ENCODE data around the gene PRKAG2.

Gene PRKAG2

GRCh38 chr7:151785681-151785965 is 91.3 kb downstream of the PRKAG2 start:
- Histone ChIP-seq H2BK5ac (ENCODE audit: low read length) (no peak overlapping the region), H2BK120ac (ENCODE audit: low read depth, low read length) (no peak overlapping the region), H4K8ac (ENCODE audit: low read depth, low read length) (no peak overlapping the region), H2AFZ (ENCODE audit: low read length) (no peak overlapping the region), H3K9ac (ENCODE audit: low read depth, low read length, poor library complexity) (peak overlapping the region; percentile 33), H3K79me1 (ENCODE audit: low read depth, low read length) (no peaks in the 10 kb centered on the region), H3K14ac (ENCODE audit: low read length) (no peak overlapping the region), H3K27ac (replicated peaks; ENCODE audit: low read length) (no peak overlapping the region), H2AK5ac (ENCODE audit: low read depth, low read length) (peak overlapping the region; percentile 65), H3K23ac (ENCODE audit: low read depth, low read length, poor library complexity) (peak overlapping the region; percentile 25), H3K4me3 (ENCODE audit: low read length in 2 of 2) (no peak overlapping the region), H3K4ac (ENCODE audit: low read length) (no peak overlapping the region), H3K27me3 (ENCODE audit: control insufficient read depth in 3 of 3, insufficient read depth in 3 of 3, low read depth in 1 of 3, low read length in 3 of 3) (peaks cover 0 to 32% (median 5%) of the 10 kb centered on the region in 3 experiments), H2BK15ac (ENCODE audit: low read length) (peak overlapping the region; percentile 44), H3K36me3 (replicated peaks in 1 of 2; ENCODE audit: control insufficient read depth in 2 of 2, insufficient read depth in 2 of 2, low read length in 2 of 2) (no peaks in the 10 kb centered on the region), H3K4me2 (ENCODE audit: insufficient read depth, low read length, poor library complexity, severe bottlenecking) (no peak overlapping the region), H3K18ac (ENCODE audit: low read length) (no peak overlapping the region), H3K9me3 (replicated peaks in 1 of 2; ENCODE audit: control insufficient read depth in 2 of 2, insufficient read depth in 1 of 2, low read depth in 1 of 2, low read length in 2 of 2) (no peaks in the 10 kb centered on the region), H3K4me1 (ENCODE audit: control insufficient read depth in 2 of 2, insufficient read depth in 1 of 2, low read depth in 1 of 2, low read length in 2 of 2) (peaks cover 0 to 2% of the 10 kb centered on the region in 2 donors), H4K91ac (ENCODE audit: low read depth, low read length, poor library complexity) (no peak overlapping the region), H2BK12ac (ENCODE audit: low read length) (no peak overlapping the region)
- WGBS, 2 donors (ENCODE audit: extremely low coverage in 2 of 2, insufficient read length in 2 of 2, insufficient replicate concordance in 1 of 2), result no CpG with 5 or more reads among the region's 7 CpGs
- no peak for DNase-seq (ENCODE audit: low spot score)

- no peak overlapping the region for H4K91ac ChIP-seq (ENCODE audit: low read depth, low read length, poor library complexity)
- no peaks in the 10 kb centered on the region for H3K36me3 ChIP-seq (replicated peaks in 1 of 2; ENCODE audit: control insufficient read depth in 2 of 2, insufficient read depth in 2 of 2, low read length in 2 of 2)
- no peak overlapping the region for H2BK120ac ChIP-seq (ENCODE audit: low read depth, low read length)
- no peak overlapping the region for H3K4me2 ChIP-seq (ENCODE audit: insufficient read depth, low read length, poor library complexity, severe bottlenecking)
- no peak for DNase-seq (ENCODE audit: low spot score)
- H3K14ac ChIP-seq (ENCODE audit: low read length), result no peak overlapping the region
- no peak overlapping the region for H2BK12ac ChIP-seq (ENCODE audit: low read length)
- H3K79me1 ChIP-seq (ENCODE audit: low read depth, low read length), result no peaks in the 10 kb centered on the region
- peak overlapping the region; percentile 65 for H2AK5ac ChIP-seq (ENCODE audit: low read depth, low read length)
- peaks cover 0 to 34% (median 5%) of the 10 kb centered on the region in 3 experiments for H3K27me3 ChIP-seq (ENCODE audit: control insufficient read depth in 3 of 3, insufficient read depth in 3 of 3, low read depth in 1 of 3, low read length in 3 of 3)
- H3K4me3 ChIP-seq (ENCODE audit: low read length in 2 of 2), result no peak overlapping the region
- peak overlapping the region; percentile 53 for H3K18ac ChIP-seq (ENCODE audit: low read length)
- H3K4ac ChIP-seq (ENCODE audit: low read length), result no peak overlapping the region
- no peaks in the 10 kb centered on the region for H3K9me3 ChIP-seq (replicated peaks in 1 of 2; ENCODE audit: control insufficient read depth in 2 of 2, insufficient read depth in 1 of 2, low read depth in 1 of 2, low read length in 2 of 2)
- H3K9ac ChIP-seq (ENCODE audit: low read depth, low read length, poor library complexity), result no peak overlapping the region
- no peak overlapping the region for H2BK5ac ChIP-seq (ENCODE audit: low read length)
- no peak overlapping the region for H4K8ac ChIP-seq (ENCODE audit: low read depth, low read length)
- WGBS, 2 donors (ENCODE audit: extremely low coverage in 2 of 2, insufficient read length in 2 of 2, insufficient replicate concordance in 1 of 2), result no CpG with 5 or more reads among the region's 21 CpGs
- peaks cover 0 to 2% of the 10 kb centered on the region in 2 donors for H3K4me1 ChIP-seq (ENCODE audit: control insufficient read depth in 2 of 2, insufficient read depth in 1 of 2, low read depth in 1 of 2, low read length in 2 of 2)
- no peak overlapping the region for H3K27ac ChIP-seq (replicated peaks; ENCODE audit: low read length)
- peak overlapping the region; percentile 44 for H2BK15ac ChIP-seq (ENCODE audit: low read length)
- no peak overlapping the region for H2AFZ ChIP-seq (ENCODE audit: low read length)
- peak overlapping the region; percentile 25 for H3K23ac ChIP-seq (ENCODE audit: low read depth, low read length, poor library complexity)
Measured at GRCh38 chr7:151784853-151785680, 91.8 kb downstream of the PRKAG2 start.

GRCh38 chr7:151783958-151784575 is 92.8 kb downstream of the PRKAG2 start:
- Histone ChIP-seq H3K9me3 (replicated peaks in 1 of 2; ENCODE audit: control insufficient read depth in 2 of 2, insufficient read depth in 1 of 2, low read depth in 1 of 2, low read length in 2 of 2) (no peaks in the 10 kb centered on the region), H3K9ac (ENCODE audit: low read depth, low read length, poor library complexity) (no peak overlapping the region), H3K79me1 (ENCODE audit: low read depth, low read length) (no peaks in the 10 kb centered on the region), H3K4me3 (ENCODE audit: low read length in 2 of 2) (no peak overlapping the region), H3K4me1 (ENCODE audit: control insufficient read depth in 2 of 2, insufficient read depth in 1 of 2, low read depth in 1 of 2, low read length in 2 of 2) (peaks cover 0 to 2% of the 10 kb centered on the region in 2 donors), H3K27me3 (ENCODE audit: control insufficient read depth in 3 of 3, insufficient read depth in 3 of 3, low read depth in 1 of 3, low read length in 3 of 3) (peaks cover 0 to 39% (median 5%) of the 10 kb centered on the region in 3 experiments), H3K14ac (ENCODE audit: low read length) (no peak overlapping the region), H2BK12ac (ENCODE audit: low read length) (no peak overlapping the region), H2BK5ac (ENCODE audit: low read length) (no peak overlapping the region), H4K91ac (ENCODE audit: low read depth, low read length, poor library complexity) (no peak overlapping the region), H3K18ac (ENCODE audit: low read length) (peak overlapping the region; percentile 59), H2AFZ (ENCODE audit: low read length) (no peak overlapping the region), H3K36me3 (replicated peaks in 1 of 2; ENCODE audit: control insufficient read depth in 2 of 2, insufficient read depth in 2 of 2, low read length in 2 of 2) (no peaks in the 10 kb centered on the region), H3K4ac (ENCODE audit: low read length) (no peak overlapping the region), H3K23ac (ENCODE audit: low read depth, low read length, poor library complexity) (peak overlapping the region; percentile 34), H2AK5ac (ENCODE audit: low read depth, low read length) (peak overlapping the region; percentile 78), H3K4me2 (ENCODE audit: insufficient read depth, low read length, poor library complexity, severe bottlenecking) (no peak overlapping the region), H4K8ac (ENCODE audit: low read depth, low read length) (no peak overlapping the region), H3K27ac (replicated peaks; ENCODE audit: low read length) (no peak overlapping the region), H2BK15ac (ENCODE audit: low read length) (no peak overlapping the region), H2BK120ac (ENCODE audit: low read depth, low read length) (no peak overlapping the region)
- no peak for DNase-seq (ENCODE audit: low spot score)
- no CpG with 5 or more reads among the region's 18 CpGs for WGBS, 2 donors (ENCODE audit: extremely low coverage in 2 of 2, insufficient read length in 2 of 2, insufficient replicate concordance in 1 of 2)
